ENCODE data around the gene GLRB.
A peak's percentile ranks its signal among the peaks of the same experiment; 100 is the strongest.
"Not testable (repeated sequence)": the region's sequence is repeated elsewhere in the genome, so short reads cannot be mapped to it uniquely, and the experiment has no call there.

GLRB gene

GRCh38 chr4:157052429-157053040 is 23.4 kb upstream of the GLRB start:
- peak; percentile 40 for DNase-seq (ENCODE audit: low read depth)
- no peak overlapping the region for H3K4me3 ChIP-seq (ENCODE audit: low read length)
- no peak for TF ChIP-seq CTCF (conservative IDR thresholded peaks at IDR 0.05; ENCODE audit: low read length)

- no peak overlapping the region for H3K4me3 ChIP-seq (ENCODE audit: low read length)
- DNase-seq (ENCODE audit: low read depth), result no peak
- TF ChIP-seq CTCF (conservative IDR thresholded peaks at IDR 0.05; ENCODE audit: low read length), result no peak
These were observed 18.7 kb upstream of the GLRB start for GRCh38 chr4:157057218-157057617.

GRCh38 chr4:157058899-157059298 is 17.1 kb upstream of the GLRB start:
- DNase-seq (ENCODE audit: low read depth), result not testable (repeated sequence)

GRCh38 chr4:157072002-157072401 is 3.9 kb upstream of the GLRB start:
- no peak for TF ChIP-seq CTCF (conservative IDR thresholded peaks at IDR 0.05; ENCODE audit: low read length)
- peak; percentile 46 for DNase-seq (ENCODE audit: low read depth)
- H3K4me3 ChIP-seq (ENCODE audit: low read length), result no peak overlapping the region

More at GRCh38 chr4:157058899-157059298, 17.1 kb upstream of the GLRB start:
- not testable (repeated sequence) for H3K4me3 ChIP-seq (ENCODE audit: low read length)

GRCh38 chr4:157075401-157075800 is 549 bp upstream of the GLRB start:
- no peak for TF ChIP-seq CTCF (conservative IDR thresholded peaks at IDR 0.05; ENCODE audit: low read length)
- DNase-seq (ENCODE audit: low read depth), result no peak
- H3K4me3 ChIP-seq (ENCODE audit: low read length), result peak overlapping the region; percentile 65

GRCh38 chr4:157076578-157076947 is 613 bp downstream of the GLRB start:
- DNase-seq (ENCODE audit: low read depth), result no peak
- H3K4me3 ChIP-seq (ENCODE audit: low read length), result peak overlapping the region; percentile 69
- no peak for TF ChIP-seq CTCF (conservative IDR thresholded peaks at IDR 0.05; ENCODE audit: low read length)

GRCh38 chr4:157079441-157079840 is 3.5 kb downstream of the GLRB start:
- TF ChIP-seq CTCF (conservative IDR thresholded peaks at IDR 0.05; ENCODE audit: low read length), result no peak
- no peak for DNase-seq (ENCODE audit: low read depth)
- H3K4me3 ChIP-seq (ENCODE audit: low read length), result no peak overlapping the region

GRCh38 chr4:157080605-157081004 is 4.7 kb downstream of the GLRB start:
- DNase-seq (ENCODE audit: low read depth), result no peak
- H3K4me3 ChIP-seq (ENCODE audit: low read length), result no peak overlapping the region
- no peak for TF ChIP-seq CTCF (conservative IDR thresholded peaks at IDR 0.05; ENCODE audit: low read length)

Measured in AG10803 (cell line).